GM06990 (cell line): ENCODE results near the gene HPGDS.
"Not testable (repeated sequence)": the region's sequence is repeated elsewhere in the genome, so short reads cannot be mapped to it uniquely, and the experiment has no call there.

Source experiments
- DNase-seq: peaks from one replicate; pipeline ENCODE4 v3.0.0-alpha.2; 2011; ENCODE audit not compliant: insufficient read length; ENCODE audit errors: extremely low read depth
- H3K27me3 ChIP-seq: replicated peaks from 2 replicates; pipeline ENCODE4 v1.6.0; 2011; ENCODE audit warnings: low read length; ENCODE audit not compliant: control insufficient read depth, insufficient read depth
- H3K36me3 ChIP-seq: 2 replicates; pipeline ENCODE4 v1.5.1; 2011; ENCODE audit warnings: low read length; ENCODE audit not compliant: control insufficient read depth, insufficient read depth
- H3K4me3 ChIP-seq: replicated peaks from 2 replicates; pipeline ENCODE4 v1.5.1; 2011; ENCODE audit warnings: low read depth, mild to moderate bottlenecking, control low read depth, low read length
- TF ChIP-seq, protein P1 (sequence below): IDR thresholded peaks from 2 replicates; pipeline ENCODE4 v1.5.1; 2011; ENCODE audit warnings: low read length, control low read depth, mild to moderate bottlenecking, inconsistent platforms; ENCODE audit not compliant: insufficient read depth, poor library complexity, severe bottlenecking

Gene HPGDS

DNA sequence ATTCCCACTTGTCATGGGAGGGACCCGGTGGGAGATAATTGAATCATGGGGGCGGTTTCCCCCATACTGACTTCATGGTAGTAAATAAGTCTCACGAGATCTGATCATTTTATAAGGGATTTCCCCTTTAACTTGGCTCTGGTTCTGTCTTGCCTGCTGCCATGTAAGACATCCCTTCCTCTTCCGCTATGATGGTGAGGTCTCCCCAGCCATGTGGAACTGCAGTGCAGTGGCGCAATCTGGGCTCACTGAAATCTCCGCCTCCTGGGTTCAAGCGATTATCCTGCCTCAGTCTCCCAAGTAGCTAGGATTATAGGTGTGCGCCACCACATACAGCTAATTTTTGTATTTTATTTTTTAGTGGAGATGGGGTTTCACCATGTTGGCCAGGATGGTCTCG is 2.9 kb downstream of the HPGDS start:
- no peaks in the 10 kb centered on the region for H3K36me3 ChIP-seq

GRCh38 chr4:94338681-94339351 is 3.8 kb downstream of the HPGDS start:
- Histone ChIP-seq H3K4me3 (no peak overlapping the region), H3K27me3 (no peaks in the 10 kb centered on the region), H3K36me3 (no peaks in the 10 kb centered on the region)
- TF ChIP-seq, protein P1, sequence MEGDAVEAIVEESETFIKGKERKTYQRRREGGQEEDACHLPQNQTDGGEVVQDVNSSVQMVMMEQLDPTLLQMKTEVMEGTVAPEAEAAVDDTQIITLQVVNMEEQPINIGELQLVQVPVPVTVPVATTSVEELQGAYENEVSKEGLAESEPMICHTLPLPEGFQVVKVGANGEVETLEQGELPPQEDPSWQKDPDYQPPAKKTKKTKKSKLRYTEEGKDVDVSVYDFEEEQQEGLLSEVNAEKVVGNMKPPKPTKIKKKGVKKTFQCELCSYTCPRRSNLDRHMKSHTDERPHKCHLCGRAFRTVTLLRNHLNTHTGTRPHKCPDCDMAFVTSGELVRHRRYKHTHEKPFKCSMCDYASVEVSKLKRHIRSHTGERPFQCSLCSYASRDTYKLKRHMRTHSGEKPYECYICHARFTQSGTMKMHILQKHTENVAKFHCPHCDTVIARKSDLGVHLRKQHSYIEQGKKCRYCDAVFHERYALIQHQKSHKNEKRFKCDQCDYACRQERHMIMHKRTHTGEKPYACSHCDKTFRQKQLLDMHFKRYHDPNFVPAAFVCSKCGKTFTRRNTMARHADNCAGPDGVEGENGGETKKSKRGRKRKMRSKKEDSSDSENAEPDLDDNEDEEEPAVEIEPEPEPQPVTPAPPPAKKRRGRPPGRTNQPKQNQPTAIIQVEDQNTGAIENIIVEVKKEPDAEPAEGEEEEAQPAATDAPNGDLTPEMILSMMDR, result no peak
- peak; percentile 69 for DNase-seq

More for the DNA sequence above, 2.9 kb downstream of the HPGDS start:
- Histone ChIP-seq H3K4me3 (no peak overlapping the region; the same call in 1 of the 2 replicates), H3K27me3 (no peaks in the 10 kb centered on the region)
- DNase-seq, result peak; percentile 13
- TF ChIP-seq, protein P1, result no peak

GRCh38 chr4:94336791-94337190 is 5.8 kb downstream of the HPGDS start:
- H3K4me3 ChIP-seq, H3K27me3 ChIP-seq, DNase-seq, H3K36me3 ChIP-seq: not testable (repeated sequence)

GRCh38 chr4:94336303-94336702 is 6.3 kb downstream of the HPGDS start:
- DNase-seq, result no peak
- TF ChIP-seq, protein P1, result no peak
- H3K4me3 ChIP-seq, result no peak overlapping the region
- no peaks in the 10 kb centered on the region for H3K27me3 ChIP-seq
- no peaks in the 10 kb centered on the region for H3K36me3 ChIP-seq

GRCh38 chr4:94334962-94335361 is 7.7 kb downstream of the HPGDS start:
- TF ChIP-seq, protein P1, result no peak
- Histone ChIP-seq H3K27me3 (no peaks in the 10 kb centered on the region), H3K4me3 (no peak overlapping the region), H3K36me3 (no peaks in the 10 kb centered on the region)
- no peak for DNase-seq

DNA sequence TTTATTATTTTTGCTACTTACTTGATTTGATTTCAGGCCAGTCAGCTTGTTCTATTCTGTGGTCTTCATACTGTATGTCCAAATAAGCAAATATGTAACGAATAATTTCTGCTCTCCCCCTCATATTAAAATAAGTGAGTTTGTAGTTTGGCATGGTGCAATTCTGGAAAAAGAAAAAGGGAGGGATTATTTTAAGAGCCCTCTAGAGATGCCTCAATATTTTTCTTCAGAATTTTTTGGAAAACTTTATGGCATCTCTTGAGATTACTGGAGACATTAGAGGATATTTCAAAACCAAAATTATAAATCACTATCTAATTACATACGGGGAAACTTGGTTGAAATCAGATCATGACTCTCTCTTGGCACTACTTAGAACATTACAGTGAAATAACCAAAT is 8.2 kb downstream of the HPGDS start:
- no peaks in the 10 kb centered on the region for H3K27me3 ChIP-seq
- TF ChIP-seq, protein P1, result no peak
- H3K36me3 ChIP-seq, result no peaks in the 10 kb centered on the region
- no peak for DNase-seq
- no peak overlapping the region for H3K4me3 ChIP-seq
